Stimulated activated naive CD8-positive, alpha-beta T cell treated with anti-CD3 and anti-CD28 coated beads, Interleukin-15, Interleukin-2, amounts not matched to agents 100 ng/mL and 50 ng/mL, for 24 hours (primary cell): ENCODE data around the gene CABP1.

ENCODE experiments used
- H3K27ac Mint-ChIP-seq: one replicate; pipeline ENCODE4 v1.8.0; 2021; ENCODE audit warnings: mild to moderate bottlenecking, mixed read lengths
- H3K27me3 Mint-ChIP-seq: one replicate; pipeline ENCODE4 v1.8.0; 2021; ENCODE audit warnings: mixed read lengths
- H3K36me3 Mint-ChIP-seq: one replicate; pipeline ENCODE4 v1.8.0; 2021; ENCODE audit warnings: low read depth, mixed read lengths
- H3K4me1 Mint-ChIP-seq: one replicate; pipeline ENCODE4 v1.8.0; 2021; ENCODE audit warnings: low read depth, mixed read lengths
- H3K4me3 Mint-ChIP-seq: one replicate; pipeline ENCODE4 v1.8.0; 2021; ENCODE audit warnings: mild to moderate bottlenecking, mixed read lengths
- H3K9me3 Mint-ChIP-seq: one replicate; pipeline ENCODE4 v1.8.0; 2021; ENCODE audit warnings: mixed read lengths

Gene CABP1

GRCh38 chr12:120618954-120619615, 21.3 kb upstream of the CABP1 start:
- Mint-ChIP-seq H3K36me3 (no peaks in the 10 kb centered on the region), H3K27me3 (peaks cover 23% of the 10 kb centered on the region), H3K27ac (no peak overlapping the region), H3K4me3 (no peak overlapping the region), H3K9me3 (no peaks in the 10 kb centered on the region), H3K4me1 (peaks cover 16% of the 10 kb centered on the region)

GRCh38 chr12:120620624-120621023, 19.8 kb upstream of the CABP1 start:
- H3K4me3 Mint-ChIP-seq = no peak overlapping the region
- peaks cover 5% of the 10 kb centered on the region for H3K4me1 Mint-ChIP-seq
- H3K27ac Mint-ChIP-seq = no peak overlapping the region
- H3K9me3 Mint-ChIP-seq = no peaks in the 10 kb centered on the region
- peaks cover 23% of the 10 kb centered on the region for H3K27me3 Mint-ChIP-seq
- no peaks in the 10 kb centered on the region for H3K36me3 Mint-ChIP-seq

GRCh38 chr12:120625557-120626419, 14.6 kb upstream of the CABP1 start:
- H3K4me1 Mint-ChIP-seq = no peaks in the 10 kb centered on the region
- peaks cover under 1% of the 10 kb centered on the region for H3K27me3 Mint-ChIP-seq
- H3K4me3 Mint-ChIP-seq = no peak overlapping the region
- H3K27ac Mint-ChIP-seq = no peak overlapping the region
- no peaks in the 10 kb centered on the region for H3K9me3 Mint-ChIP-seq
- H3K36me3 Mint-ChIP-seq = no peaks in the 10 kb centered on the region

- Mint-ChIP-seq H3K27me3 (no peaks in the 10 kb centered on the region), H3K4me1 (no peaks in the 10 kb centered on the region), H3K9me3 (no peaks in the 10 kb centered on the region), H3K27ac (no peak overlapping the region), H3K4me3 (no peak overlapping the region), H3K36me3 (no peaks in the 10 kb centered on the region)
Measured at GRCh38 chr12:120628919-120629318, 11.5 kb upstream of the CABP1 start.

GRCh38 chr12:120630104-120630892, 10.1 kb upstream of the CABP1 start:
- H3K4me1 Mint-ChIP-seq = no peaks in the 10 kb centered on the region
- H3K36me3 Mint-ChIP-seq = no peaks in the 10 kb centered on the region
- H3K4me3 Mint-ChIP-seq = no peak overlapping the region
- H3K9me3 Mint-ChIP-seq = no peaks in the 10 kb centered on the region
- no peaks in the 10 kb centered on the region for H3K27me3 Mint-ChIP-seq
- no peak overlapping the region for H3K27ac Mint-ChIP-seq

GRCh38 chr12:120631097-120631496, 9.3 kb upstream of the CABP1 start:
- Mint-ChIP-seq H3K9me3 (no peaks in the 10 kb centered on the region), H3K4me1 (no peaks in the 10 kb centered on the region), H3K27ac (no peak overlapping the region), H3K4me3 (no peak overlapping the region), H3K36me3 (no peaks in the 10 kb centered on the region), H3K27me3 (no peaks in the 10 kb centered on the region)

GRCh38 chr12:120640861-120641833, 721 bp downstream of the CABP1 start:
- peak overlapping the region; percentile 66 for H3K4me3 Mint-ChIP-seq
- H3K9me3 Mint-ChIP-seq = no peaks in the 10 kb centered on the region

GRCh38 chr12:120642121-120642520, 1.7 kb downstream of the CABP1 start:
- H3K9me3 Mint-ChIP-seq = no peaks in the 10 kb centered on the region
- peaks cover 12% of the 10 kb centered on the region for H3K4me1 Mint-ChIP-seq
- H3K27me3 Mint-ChIP-seq = peaks cover 54% of the 10 kb centered on the region
- no peak overlapping the region for H3K27ac Mint-ChIP-seq
- H3K4me3 Mint-ChIP-seq = no peak overlapping the region
- no peaks in the 10 kb centered on the region for H3K36me3 Mint-ChIP-seq

More at GRCh38 chr12:120640861-120641833, 721 bp downstream of the CABP1 start:
- H3K27me3 Mint-ChIP-seq = peaks cover 48% of the 10 kb centered on the region
- H3K36me3 Mint-ChIP-seq = no peaks in the 10 kb centered on the region
- no peak overlapping the region for H3K27ac Mint-ChIP-seq
- H3K4me1 Mint-ChIP-seq = peaks cover 7% of the 10 kb centered on the region

GRCh38 chr12:120642826-120643225, 2.4 kb downstream of the CABP1 start:
- no peak overlapping the region for H3K4me3 Mint-ChIP-seq
- no peaks in the 10 kb centered on the region for H3K36me3 Mint-ChIP-seq
- peaks cover 54% of the 10 kb centered on the region for H3K27me3 Mint-ChIP-seq
- H3K27ac Mint-ChIP-seq = no peak overlapping the region
- peaks cover 12% of the 10 kb centered on the region for H3K4me1 Mint-ChIP-seq
- no peaks in the 10 kb centered on the region for H3K9me3 Mint-ChIP-seq

- Mint-ChIP-seq H3K9me3 (no peaks in the 10 kb centered on the region), H3K36me3 (no peaks in the 10 kb centered on the region), H3K27ac (no peak overlapping the region), H3K4me3 (no peak overlapping the region), H3K4me1 (peaks cover 13% of the 10 kb centered on the region), H3K27me3 (peaks cover 59% of the 10 kb centered on the region)
Measured at GRCh38 chr12:120643574-120643973, 3.1 kb downstream of the CABP1 start.

GRCh38 chr12:120646044-120646443, 5.6 kb downstream of the CABP1 start:
- Mint-ChIP-seq H3K4me1 (peaks cover 25% of the 10 kb centered on the region), H3K27me3 (peaks cover 78% of the 10 kb centered on the region), H3K27ac (no peak overlapping the region), H3K9me3 (no peaks in the 10 kb centered on the region), H3K4me3 (no peak overlapping the region), H3K36me3 (no peaks in the 10 kb centered on the region)

- Mint-ChIP-seq H3K4me1 (peaks cover 18% of the 10 kb centered on the region), H3K27me3 (peaks cover 79% of the 10 kb centered on the region), H3K4me3 (no peak overlapping the region), H3K36me3 (no peaks in the 10 kb centered on the region), H3K9me3 (no peaks in the 10 kb centered on the region), H3K27ac (no peak overlapping the region)
Measured at GRCh38 chr12:120647375-120647755, 6.9 kb downstream of the CABP1 start.

- Mint-ChIP-seq H3K9me3 (no peaks in the 10 kb centered on the region), H3K4me3 (peak overlapping the region; percentile 43), H3K4me1 (peaks cover 18% of the 10 kb centered on the region), H3K27ac (no peak overlapping the region), H3K36me3 (no peaks in the 10 kb centered on the region), H3K27me3 (peaks cover 63% of the 10 kb centered on the region)
Measured at GRCh38 chr12:120649442-120650232, 9.2 kb downstream of the CABP1 start.
